HuH-7.5 (cell line): ENCODE results near the gene FMO1.
"Not testable (repeated sequence)": the region's sequence is repeated elsewhere in the genome, so short reads cannot be mapped to it uniquely, and the experiment has no call there.

Experiments used
- DNase-seq: peaks from one replicate; pipeline ENCODE4 v3.0.0; 2011; ENCODE audit warnings: low spot score

FMO1 gene

DNA sequence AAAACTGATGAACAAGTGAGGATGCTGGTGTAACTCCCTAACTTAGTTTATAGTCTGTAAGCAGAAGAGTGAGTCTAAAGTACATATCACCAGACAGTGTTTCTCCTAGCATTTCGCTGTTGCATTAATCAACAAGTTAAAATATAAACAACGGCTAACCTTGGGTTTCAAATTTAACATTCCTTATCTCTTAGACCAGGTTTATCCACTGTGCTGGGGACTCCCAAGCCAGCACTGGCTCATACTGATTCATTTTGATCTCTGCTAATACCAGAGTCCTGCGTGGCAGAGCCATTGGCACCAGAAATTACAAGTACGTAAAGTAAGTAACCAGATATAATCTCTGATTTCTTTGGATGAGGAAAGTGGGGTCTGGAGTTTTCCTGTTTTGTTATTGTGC, at the start of gene FMO1:
TSS of gene FMO1 (plus strand) at position 193 of the 400 bp plus-strand sequence. CDS start 9,594 bp downstream, outside the sequence.
- no peak for DNase-seq

- no peak for DNase-seq
Observed at GRCh38 chr1:171204296-171204695, 44.0 kb upstream of the FMO1 start.

DNA sequence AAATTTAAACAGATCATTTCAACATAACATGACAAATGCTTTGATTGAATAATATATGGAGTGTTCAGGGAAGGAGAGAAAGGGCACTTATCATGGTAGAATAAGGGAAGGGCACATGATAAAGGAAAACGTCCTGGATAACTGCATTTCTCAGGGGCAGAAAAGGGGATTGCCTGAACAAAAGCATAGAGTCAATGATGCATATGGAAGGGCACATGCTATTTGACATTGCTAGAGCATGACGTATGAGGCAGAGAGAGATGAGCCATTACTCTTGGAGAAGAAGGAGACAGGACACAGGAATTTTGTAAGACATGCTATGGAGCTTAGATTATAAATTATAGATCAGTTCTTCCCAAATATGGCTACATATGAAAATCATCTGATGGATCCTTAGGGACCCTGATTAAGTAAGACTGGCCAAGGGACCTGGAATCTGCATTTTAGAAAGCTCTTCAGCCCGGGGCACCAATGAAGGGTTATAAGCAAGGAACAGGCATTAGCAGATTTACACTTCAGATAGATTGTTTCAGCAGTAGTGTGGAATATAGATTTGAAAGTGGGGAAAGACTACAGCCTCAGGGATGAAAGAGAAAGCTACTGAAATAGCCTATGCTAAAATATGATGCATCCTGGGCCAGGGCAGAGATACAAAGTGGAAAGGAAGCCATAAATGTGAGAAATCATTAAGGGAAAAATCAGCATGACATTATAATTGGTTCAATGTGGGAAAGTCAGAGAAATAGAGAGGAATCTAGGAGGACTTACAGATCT, 41.9 kb upstream of the FMO1 start:
- no peak for DNase-seq

DNA sequence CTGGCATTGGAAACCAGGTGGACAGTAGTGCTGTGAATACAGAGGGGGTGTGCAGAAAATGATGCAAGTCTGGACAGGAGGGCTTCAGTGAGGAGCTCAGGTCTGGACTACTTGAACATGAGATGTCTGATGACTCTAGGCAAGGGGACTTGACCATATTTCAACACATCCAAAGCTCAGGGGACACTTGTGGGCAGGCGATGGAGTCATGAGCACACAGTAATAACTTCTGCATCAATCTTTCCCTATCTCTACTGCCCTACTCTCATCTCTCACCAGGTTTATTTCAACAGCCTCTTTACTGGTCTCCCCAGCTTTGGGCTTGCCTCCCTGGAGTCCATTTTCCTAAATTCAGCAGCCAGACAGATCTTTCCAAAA, 41.3 kb upstream of the FMO1 start:
- no peak for DNase-seq

- no peak for DNase-seq
Observed at GRCh38 chr1:171207377-171207776, 40.9 kb upstream of the FMO1 start.

- no peak for DNase-seq
Observed at GRCh38 chr1:171210355-171210754, 37.9 kb upstream of the FMO1 start.

- no peak for DNase-seq
Observed at GRCh38 chr1:171212607-171213351, 35.5 kb upstream of the FMO1 start.

DNA sequence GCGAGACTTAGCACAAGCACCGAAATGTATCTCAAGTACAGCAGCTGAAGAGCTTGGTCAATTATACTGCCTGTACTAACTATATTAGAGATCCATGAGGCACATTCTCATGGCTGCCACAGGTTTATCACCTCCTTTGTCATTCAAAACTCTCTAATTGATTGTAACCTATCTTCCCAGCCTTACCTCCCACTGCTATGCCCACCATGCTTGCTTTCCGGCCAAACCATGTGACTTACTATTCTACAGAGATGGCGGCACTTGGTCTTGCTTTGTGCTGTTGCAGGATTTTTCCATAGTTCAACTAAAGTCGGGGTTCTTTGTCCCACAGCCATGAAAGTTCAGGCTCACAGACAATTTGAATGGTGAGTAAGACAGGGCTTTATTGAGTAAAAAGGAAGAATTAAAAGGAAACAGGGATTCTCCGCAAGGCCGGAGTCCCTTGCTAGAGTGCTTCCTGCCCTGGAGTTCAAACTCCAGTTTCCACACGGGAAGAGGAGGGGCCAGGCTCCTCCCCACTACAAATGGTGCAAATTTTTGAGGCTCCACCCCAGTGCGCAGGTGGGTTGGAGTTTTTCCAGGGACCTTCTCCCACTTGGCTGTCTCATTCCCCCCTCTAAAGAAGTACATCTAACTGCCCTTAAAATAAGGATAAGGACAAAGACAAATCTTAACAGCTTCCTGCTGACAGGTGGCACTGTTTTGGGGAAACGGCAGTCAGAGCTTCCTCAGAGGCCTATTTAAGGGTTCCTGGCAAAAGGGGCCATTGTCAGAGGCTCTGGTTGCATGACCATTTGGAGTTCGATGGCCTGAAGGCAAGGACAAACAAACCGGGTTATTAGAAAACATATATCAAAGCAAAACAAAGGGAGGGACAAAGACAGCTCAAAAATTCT, 34.5 kb upstream of the FMO1 start:
- DNase-seq = no peak

DNA sequence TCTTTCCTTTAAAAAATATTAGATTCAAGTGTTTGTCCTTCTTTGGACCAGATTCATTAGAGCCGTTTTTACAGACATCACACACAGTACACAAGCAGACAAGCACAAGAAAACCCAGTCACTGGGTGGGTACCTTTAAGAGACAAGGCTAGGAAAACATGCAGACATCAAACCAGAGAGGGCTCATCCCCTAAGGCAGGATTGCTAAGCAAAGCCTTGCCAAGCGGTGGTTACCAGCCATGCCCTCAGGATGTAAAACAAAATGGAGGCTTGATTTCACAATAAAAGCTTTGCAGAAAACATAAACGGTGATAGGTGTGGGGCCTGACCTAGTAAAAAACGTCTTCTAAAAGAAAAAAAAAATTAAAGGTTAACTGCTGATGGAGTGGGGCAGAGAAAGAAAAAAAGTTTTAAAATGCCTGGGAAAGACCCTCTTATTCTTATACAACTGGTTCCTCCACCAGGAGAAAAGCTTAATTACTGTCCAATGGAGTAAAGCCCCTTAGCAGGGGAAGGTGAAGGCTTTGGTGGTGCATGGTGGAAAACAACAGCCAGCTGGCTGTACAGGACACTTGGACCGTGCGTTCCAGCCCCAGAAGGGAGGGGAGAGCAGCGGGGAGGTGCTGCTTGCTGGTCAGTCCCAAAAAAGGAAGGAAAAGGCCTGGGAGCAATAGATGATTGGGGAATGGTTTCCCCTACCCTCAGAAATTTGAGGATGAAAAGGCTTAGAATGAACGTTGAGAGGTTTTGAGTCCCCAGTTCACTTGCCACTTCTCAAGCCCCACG, 30.4 kb upstream of the FMO1 start:
- DNase-seq = no peak

GRCh38 chr1:171218661-171219060, 29.6 kb upstream of the FMO1 start:
- DNase-seq = no peak

DNA sequence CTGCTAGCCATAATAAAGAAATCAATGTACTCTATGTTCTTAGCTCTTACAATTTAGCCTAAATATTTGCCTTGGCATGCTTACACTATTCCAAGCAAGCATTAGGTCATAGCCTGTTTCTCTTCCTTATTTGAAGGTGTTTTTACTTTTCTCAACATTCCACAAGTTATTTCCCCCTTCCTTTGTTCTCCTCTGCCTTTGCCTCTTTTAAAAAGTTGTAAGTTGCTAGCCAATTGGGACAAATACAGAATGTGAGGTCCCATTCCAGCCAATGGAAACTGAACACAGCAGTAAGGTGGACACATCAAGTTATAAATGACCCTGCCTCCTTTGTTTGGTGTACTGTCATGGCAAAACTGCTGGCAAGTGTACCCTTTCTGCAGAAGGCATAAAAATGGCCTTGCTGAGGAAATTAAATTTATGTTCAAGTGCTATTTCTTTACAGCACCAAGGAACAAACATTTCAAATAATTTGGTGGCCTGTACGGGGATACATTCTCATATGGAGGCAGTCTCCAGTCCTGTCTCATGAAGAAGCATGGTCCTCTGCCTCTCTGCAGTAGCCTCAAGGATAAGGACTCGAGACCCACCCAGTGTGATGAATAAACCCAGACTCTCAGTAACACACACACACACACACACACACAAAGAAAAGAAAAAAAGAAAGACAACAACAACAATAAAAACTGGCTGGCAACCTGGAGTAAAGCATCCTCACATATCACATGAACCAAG, 28.8 kb upstream of the FMO1 start:
- no peak for DNase-seq

DNA sequence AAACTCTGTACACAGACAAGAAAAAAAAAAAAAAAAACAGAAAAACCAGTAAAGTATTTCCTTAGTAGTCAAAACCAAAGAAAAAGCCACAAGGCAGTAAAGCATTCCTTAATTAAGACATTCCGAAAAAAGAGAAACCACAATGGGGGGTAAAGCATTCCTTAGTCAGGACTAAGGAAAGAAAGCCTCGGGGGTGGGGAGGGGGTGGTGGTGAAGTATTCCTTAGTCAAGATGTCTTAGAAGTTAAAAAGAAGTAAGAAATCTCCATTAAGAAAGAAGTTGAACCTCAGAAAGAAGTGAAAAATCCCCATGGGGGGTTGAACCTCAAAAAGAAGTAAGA, 28.2 kb upstream of the FMO1 start:
- no peak for DNase-seq

GRCh38 chr1:171220581-171221054, 27.7 kb upstream of the FMO1 start:
- no peak for DNase-seq

DNA sequence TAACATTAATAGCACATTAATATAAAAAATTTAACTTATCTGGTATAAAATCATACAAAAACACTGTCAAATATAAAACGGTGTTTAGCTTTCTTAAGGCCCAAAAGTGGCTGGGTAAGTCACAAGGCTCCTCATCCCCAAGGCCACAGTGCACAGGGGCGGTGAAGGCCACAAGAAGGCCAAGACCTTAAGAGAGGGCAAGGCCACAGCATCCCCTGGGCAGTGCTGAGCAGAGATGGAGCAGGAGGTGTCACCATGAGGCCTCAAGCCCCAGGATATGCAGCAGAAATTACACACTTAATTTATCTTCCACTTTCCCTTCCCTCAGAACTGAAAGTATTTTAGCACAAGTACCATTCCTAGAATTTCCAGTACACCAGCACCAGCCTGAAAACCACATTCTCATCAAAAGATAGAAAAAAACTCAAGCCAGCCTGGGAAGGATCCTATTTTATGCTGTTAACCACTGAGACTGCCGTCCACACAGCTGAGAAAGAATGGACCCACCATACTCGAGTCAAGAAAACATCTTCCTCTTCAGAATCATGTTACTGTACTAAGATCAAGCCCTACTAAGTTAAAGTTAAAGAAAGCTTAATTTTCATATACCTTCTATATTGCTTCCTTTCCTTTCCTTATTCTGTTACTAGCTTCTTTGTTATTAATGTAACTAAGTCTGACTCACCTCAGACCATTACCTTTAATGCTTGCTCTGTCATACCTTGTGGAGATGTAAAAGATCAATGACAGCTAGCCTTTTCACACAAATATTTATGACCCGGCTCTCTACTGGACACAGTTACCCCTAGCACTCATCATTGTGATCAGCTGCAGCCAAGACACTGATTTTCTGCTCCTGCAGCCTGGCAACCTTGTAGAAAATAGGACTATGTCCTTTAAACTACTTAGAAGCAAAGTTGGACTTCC, 26.4 kb upstream of the FMO1 start:
- DNase-seq = no peak

GRCh38 chr1:171222936-171223335, 25.4 kb upstream of the FMO1 start:
- no peak for DNase-seq

GRCh38 chr1:171224257-171224656, 24.0 kb upstream of the FMO1 start:
- not testable (repeated sequence) for DNase-seq

DNA sequence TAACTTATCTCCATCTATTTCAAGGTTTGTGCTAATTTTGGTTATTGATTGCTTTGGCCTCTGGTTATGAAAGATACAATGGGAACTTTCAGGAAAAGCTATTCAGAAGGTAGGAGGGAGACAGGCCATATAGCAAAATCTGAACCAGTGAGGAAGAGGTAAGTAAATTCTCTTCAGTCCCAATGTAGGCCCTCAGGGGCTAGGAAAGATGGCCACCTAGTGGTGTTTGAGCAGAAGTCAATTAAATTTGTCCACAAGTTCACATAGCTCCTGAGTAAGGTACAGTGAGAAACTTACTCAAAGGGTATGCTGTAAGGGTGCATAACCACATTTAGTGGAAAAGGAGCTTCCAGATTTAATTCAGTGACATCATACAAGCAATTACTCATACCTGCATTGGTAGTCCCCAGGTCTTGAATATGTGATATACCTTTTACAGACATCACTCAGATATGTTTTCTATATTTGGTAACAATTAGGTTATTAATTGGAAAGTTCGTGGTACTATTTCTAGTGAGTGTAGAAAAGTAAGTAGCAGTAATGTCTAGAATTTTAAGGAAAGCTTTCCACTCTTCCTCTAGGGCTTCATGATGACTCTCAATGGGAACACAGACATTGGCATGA, 21.4 kb upstream of the FMO1 start:
- peak; percentile 44 for DNase-seq

GRCh38 chr1:171231326-171231725, 17.0 kb upstream of the FMO1 start:
- no peak for DNase-seq

GRCh38 chr1:171233183-171233582, 15.1 kb upstream of the FMO1 start:
- no peak for DNase-seq
